Esophagus muscularis mucosa (tissue), 4 donors: ENCODE results near the gene DOK6. TPM values are rescaled to one million over a fixed set of nuclear protein-coding genes. Genes with fewer than 3 reads are reported as not detected.

Experiments
- DNase-seq: peaks from one replicate; pipeline ENCODE4 v3.0.0-alpha.2; 2017; ENCODE audit errors: extremely low spot score
- H3K27ac ChIP-seq, 4 donors: fragments of 200-600 bp; sonication (generic); replicated peaks in 1 of 4; 1 replicate in 3 of 4; 2 replicates in 1 of 4; pipeline ENCODE4 v1.5.1; 2016 to 2019; ENCODE audit warnings: mild to moderate bottlenecking in 1 of 4
- H3K27me3 ChIP-seq, 4 donors: fragments of 200-600 bp; sonication (generic); one replicate each; pipeline versions ENCODE4 v1.5.1 to v1.6.0; 2016 to 2019
- H3K36me3 ChIP-seq, 4 donors: fragments of 200-600 bp; sonication (generic); one replicate each; pipeline ENCODE4 v1.5.1; 2016 to 2019
- H3K4me1 ChIP-seq, 4 donors: fragments of 200-600 bp; sonication (generic); one replicate each; pipeline ENCODE4 v1.5.1; 2016 to 2019
- H3K4me3 ChIP-seq, 4 donors: fragments of 200-600 bp; sonication (generic); 1 replicate in 2 of 4; 2 replicates in 2 of 4; pipeline ENCODE4 v1.5.1; 2016 to 2019; ENCODE audit warnings: mild to moderate bottlenecking in 4 of 4, moderate library complexity in 1 of 4
- H3K9me3 ChIP-seq, 4 donors: fragments of 200-600 bp; sonication (generic); 1 replicate in 3 of 4; 2 replicates in 1 of 4; pipeline ENCODE4 v1.5.1; 2016 to 2019
- CTCF ChIP-seq, 3 experiments: fragments of 200-600 bp in 2 of 3; fragments of 450-650 bp in 1 of 3; sonication (generic) in 2 of 3; IDR thresholded peaks; one replicate each; pipeline ENCODE4 v1.5.1; 2017 to 2019; ENCODE audit warnings: antibody characterized with exemption in 3 of 3, mild to moderate bottlenecking in 2 of 3, moderate library complexity in 1 of 3
- EP300 ChIP-seq: sonication (generic); formaldehyde crosslinking; IDR thresholded peaks from one replicate; pipeline ENCODE4 v1.6.1; 2017; ENCODE audit warnings: antibody characterized with exemption
- POLR2A ChIP-seq: fragments of 450-650 bp; IDR thresholded peaks from one replicate; pipeline ENCODE4 v1.6.1; 2017; ENCODE audit warnings: antibody characterized with exemption, moderate library complexity, mild to moderate bottlenecking, low read depth
- POLR2AphosphoS5 ChIP-seq, 2 donors: sonication (generic); formaldehyde crosslinking; IDR thresholded peaks; one replicate each; pipeline ENCODE4 v1.6.1; 2017; ENCODE audit warnings: antibody characterized with exemption in 2 of 2
- WGBS: methylation state at CpG from one replicate; pipeline ENCODE4 v1.1.5; 2018; 5-methylcytosine and 5-hydroxymethylcytosine counted together
- intact Hi-C: fragments of 100-400 bp; cut with DNase I; formaldehyde crosslinking; loops from one replicate; pipeline ENCODE4 v1.15.1; 2023
- total RNA-seq, 4 donors: library from RNA; depleted of rRNA; stranded (reverse); fragments of >200 nt; gene quantifications; one replicate each; pipeline versions ENCODE4 v1.1.0 to v1.2.1, GENCODE V29; 2016

The DOK6 gene
- total RNA-seq, 4 donors from 2014 or later = 0.83 to 4.1 (median 1.9) TPM

- H3K9me3 ChIP-seq = peaks cover 0 to 13% (median 0%) of the 10 kb centered on the region in 4 donors
- TF ChIP-seq CTCF (IDR thresholded peaks at IDR 0.05) = no peak
- no peak for TF ChIP-seq EP300
- no peak for TF ChIP-seq POLR2AphosphoS5 (IDR thresholded peaks at IDR 0.05)
- WGBS = 96% methylated on average over 8 of the region's 8 CpGs
- H3K4me3 ChIP-seq = no peak overlapping the region
- DNase-seq = no peak
- intact Hi-C loops = no loop called here
- no peaks in the 10 kb centered on the region for H3K36me3 ChIP-seq
- no peak overlapping the region for H3K27ac ChIP-seq
- H3K4me1 ChIP-seq = no peaks in the 10 kb centered on the region
- H3K27me3 ChIP-seq = no peaks in the 10 kb centered on the region
Observed at GRCh38 chr18:69599377-69599776, 198.7 kb downstream of the DOK6 start.

DNA sequence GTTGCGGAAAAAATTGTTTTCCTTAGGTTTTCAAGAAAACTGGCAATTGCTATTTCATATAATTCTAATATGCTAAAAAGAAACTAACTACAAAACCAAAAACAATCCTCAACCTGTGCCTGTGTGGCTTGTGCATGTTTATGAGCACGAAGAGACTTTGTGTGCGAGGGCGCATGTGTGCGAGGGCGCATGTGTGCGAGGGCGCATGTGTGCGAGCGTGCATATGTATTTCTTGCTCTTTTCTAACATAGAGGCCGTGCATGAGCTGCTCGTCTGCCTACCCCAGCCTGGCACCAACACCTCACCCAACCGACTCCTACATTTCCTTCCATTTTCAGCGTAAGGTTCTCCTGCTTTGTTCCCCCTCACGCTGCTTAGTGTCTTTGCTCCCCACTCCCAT lies 211.6 kb downstream of the DOK6 start:
- Histone ChIP-seq H3K27ac (no peak overlapping the region), H3K4me3 (no peak overlapping the region), H3K27me3 (no peaks in the 10 kb centered on the region), H3K36me3 (no peaks in the 10 kb centered on the region), H3K9me3 (no peaks in the 10 kb centered on the region), H3K4me1 (no peaks in the 10 kb centered on the region)
- DNase-seq = no peak
- 91% methylated on average over 15 of the region's 15 CpGs for WGBS
- intact Hi-C loops = no loop called here
- TF ChIP-seq EP300 (no peak), CTCF (IDR thresholded peaks at IDR 0.05) (no peak), POLR2A (no peak)

- intact Hi-C loops = no loop called here
- H3K36me3 ChIP-seq = no peaks in the 10 kb centered on the region
- no peak for DNase-seq
- H3K9me3 ChIP-seq = no peaks in the 10 kb centered on the region
- H3K4me1 ChIP-seq = no peaks in the 10 kb centered on the region
- TF ChIP-seq EP300 = no peak
- no peak for TF ChIP-seq POLR2A
- TF ChIP-seq CTCF (IDR thresholded peaks at IDR 0.05) = no peak
- TF ChIP-seq POLR2AphosphoS5 (IDR thresholded peaks at IDR 0.05) = no peak
- no peaks in the 10 kb centered on the region for H3K27me3 ChIP-seq
- no peak overlapping the region for H3K27ac ChIP-seq
- no peak overlapping the region for H3K4me3 ChIP-seq
- WGBS = 91% methylated on average over 4 of the region's 4 CpGs
Observed at GRCh38 chr18:69616114-69616513, 215.4 kb downstream of the DOK6 start.

- 90% methylated on average over 4 of the region's 4 CpGs for WGBS
- Histone ChIP-seq H3K4me1 (no peaks in the 10 kb centered on the region), H3K27me3 (no peaks in the 10 kb centered on the region), H3K9me3 (no peaks in the 10 kb centered on the region), H3K27ac (no peak overlapping the region), H3K36me3 (no peaks in the 10 kb centered on the region), H3K4me3 (no peak overlapping the region)
- DNase-seq = no peak
- intact Hi-C loops = no loop called here
- TF ChIP-seq CTCF (IDR thresholded peaks at IDR 0.05) (no peak), EP300 (no peak), POLR2AphosphoS5 (IDR thresholded peaks at IDR 0.05) (no peak), POLR2A (no peak)
Observed at GRCh38 chr18:69617408-69617807, 216.7 kb downstream of the DOK6 start.

DNA sequence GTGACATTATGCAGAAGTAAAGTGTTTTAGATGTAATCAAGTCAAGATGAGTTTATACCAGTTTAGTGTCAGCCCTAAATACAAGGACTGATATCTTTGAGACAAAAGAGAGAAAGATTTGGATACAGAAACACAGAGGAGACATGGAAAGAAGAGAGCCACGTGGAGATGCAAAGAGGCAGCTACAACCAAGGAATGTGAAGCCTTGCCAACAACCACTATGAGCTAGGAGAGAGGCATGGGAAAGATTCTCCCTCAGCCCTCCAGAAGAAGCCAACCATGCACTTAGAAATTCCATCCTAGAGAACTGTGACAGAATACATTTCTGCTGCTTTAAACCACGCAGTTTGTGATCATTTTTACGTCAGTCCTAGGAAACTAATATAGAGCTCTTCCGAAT lies 217.2 kb downstream of the DOK6 start:
- H3K4me1 ChIP-seq = no peaks in the 10 kb centered on the region
- no peak for TF ChIP-seq POLR2A
- no peak for TF ChIP-seq POLR2AphosphoS5 (IDR thresholded peaks at IDR 0.05)
- no peak for TF ChIP-seq CTCF (IDR thresholded peaks at IDR 0.05)
- no peak for TF ChIP-seq EP300
- H3K36me3 ChIP-seq = no peaks in the 10 kb centered on the region
- H3K9me3 ChIP-seq = no peaks in the 10 kb centered on the region
- no peak overlapping the region for H3K27ac ChIP-seq
- intact Hi-C loops = no loop called here
- 71% methylated on average over 4 of the region's 4 CpGs for WGBS
- H3K4me3 ChIP-seq = no peak overlapping the region
- H3K27me3 ChIP-seq = no peaks in the 10 kb centered on the region
- DNase-seq = no peak
